Astrocyte (in vitro differentiated cells and primary cell): ENCODE data around the gene UGT1A10. TPM values are rescaled to one million over a fixed set of nuclear protein-coding genes. Genes with fewer than 3 reads are reported as not detected.
"Not testable (repeated sequence)": the region's sequence is repeated elsewhere in the genome, so short reads cannot be mapped to it uniquely, and the experiment has no call there.

ENCODE experiments used
- DNase-seq: peaks from one replicate; pipeline ENCODE4 v3.0.0-alpha.2; 2010; ENCODE audit warnings: low read depth
- FAIRE-seq: peaks from 2 replicates; lab custom pipeline; 2011; peaks lifted over from hg19 to GRCh38; lab: Jason Lieb, UNC
- H2AFZ ChIP-seq: 2 replicates; pipeline ENCODE4 v1.6.0; 2012; ENCODE audit warnings: low read depth, low read length, inconsistent platforms
- H3K27ac ChIP-seq: 2 replicates; pipeline ENCODE4 v1.5.1; 2011; ENCODE audit warnings: low read depth, low read length, inconsistent platforms
- H3K27me3 ChIP-seq: 2 replicates; pipeline ENCODE4 v1.6.0; 2011; ENCODE audit warnings: low read length, inconsistent platforms; ENCODE audit not compliant: insufficient read depth
- H3K36me3 ChIP-seq: 2 replicates; pipeline ENCODE4 v1.5.1; 2011; ENCODE audit warnings: low read length, inconsistent platforms; ENCODE audit not compliant: insufficient read depth
- H3K4me1 ChIP-seq: 2 replicates; pipeline ENCODE4 v1.5.1; 2011; ENCODE audit warnings: low read length, inconsistent platforms; ENCODE audit not compliant: insufficient read depth
- H3K4me2 ChIP-seq: 2 replicates; pipeline ENCODE4 v1.6.0; 2012; ENCODE audit warnings: low read length, inconsistent platforms
- H3K4me3 ChIP-seq: 2 replicates; pipeline ENCODE4 v1.5.1; 2011; ENCODE audit warnings: low read depth, mild to moderate bottlenecking, low read length, inconsistent platforms; ENCODE audit not compliant: insufficient read depth
- H3K79me2 ChIP-seq: 2 replicates; pipeline ENCODE4 v1.6.0; 2012; ENCODE audit warnings: mild to moderate bottlenecking, low read length, inconsistent platforms; ENCODE audit not compliant: insufficient read depth
- H3K9ac ChIP-seq: 2 replicates; pipeline ENCODE4 v1.6.0; 2012; ENCODE audit warnings: mild to moderate bottlenecking, low read length, inconsistent platforms
- H3K9me3 ChIP-seq: 2 replicates; pipeline ENCODE4 v1.5.1; 2012; ENCODE audit warnings: low read depth, mild to moderate bottlenecking, low read length, inconsistent platforms; ENCODE audit not compliant: insufficient read depth
- H4K20me1 ChIP-seq: 2 replicates; pipeline ENCODE4 v1.6.0; 2012; ENCODE audit warnings: low read length, inconsistent platforms; ENCODE audit not compliant: insufficient read depth
- H3K27ac Mint-ChIP-seq: one replicate; pipeline ENCODE4 v1.8.0; 2021; ENCODE audit warnings: mild to moderate bottlenecking, mixed read lengths; ENCODE audit not compliant: unreplicated experiment
- H3K27me3 Mint-ChIP-seq: one replicate; pipeline ENCODE4 v1.8.0; 2021; ENCODE audit warnings: low read depth, mixed read lengths; ENCODE audit not compliant: unreplicated experiment
- H3K36me3 Mint-ChIP-seq: one replicate; pipeline ENCODE4 v1.8.0; 2021; ENCODE audit warnings: low read depth, mixed read lengths; ENCODE audit not compliant: unreplicated experiment
- H3K4me1 Mint-ChIP-seq: one replicate; pipeline ENCODE4 v1.8.0; 2021; ENCODE audit warnings: low read depth, mixed read lengths; ENCODE audit not compliant: unreplicated experiment
- H3K4me3 Mint-ChIP-seq: one replicate; pipeline ENCODE4 v1.8.0; 2021; ENCODE audit warnings: mild to moderate bottlenecking, moderate library complexity, mixed read lengths; ENCODE audit not compliant: unreplicated experiment
- H3K9me3 Mint-ChIP-seq: one replicate; pipeline ENCODE4 v1.8.0; 2021; ENCODE audit warnings: mild to moderate bottlenecking, mixed read lengths; ENCODE audit not compliant: unreplicated experiment
- CTCF ChIP-seq: IDR thresholded peaks from 2 replicates; pipeline ENCODE4 v1.5.1; 2011; ENCODE audit warnings: low read depth, mild to moderate bottlenecking, inconsistent platforms, low read length, moderate library complexity; ENCODE audit not compliant: insufficient read depth
- EZH2 ChIP-seq: IDR thresholded peaks from 2 replicates; pipeline ENCODE4 v1.6.1; 2012; ENCODE audit warnings: mild to moderate bottlenecking, low read length, inconsistent platforms; ENCODE audit not compliant: insufficient read depth
- total RNA-seq: library from RNA; stranded (reverse); gene quantifications from 2 replicates; pipeline ENCODE4 v1.2.1, GENCODE V29; 2021

Gene UGT1A10
- total RNA-seq, 1 donor from 2014 or later, result not detected

- H3K9ac ChIP-seq, result peak overlapping the region; percentile 40
Measured at GRCh38 chr2:233700028-233700635, 63.9 kb downstream of the UGT1A10 start.

DNA sequence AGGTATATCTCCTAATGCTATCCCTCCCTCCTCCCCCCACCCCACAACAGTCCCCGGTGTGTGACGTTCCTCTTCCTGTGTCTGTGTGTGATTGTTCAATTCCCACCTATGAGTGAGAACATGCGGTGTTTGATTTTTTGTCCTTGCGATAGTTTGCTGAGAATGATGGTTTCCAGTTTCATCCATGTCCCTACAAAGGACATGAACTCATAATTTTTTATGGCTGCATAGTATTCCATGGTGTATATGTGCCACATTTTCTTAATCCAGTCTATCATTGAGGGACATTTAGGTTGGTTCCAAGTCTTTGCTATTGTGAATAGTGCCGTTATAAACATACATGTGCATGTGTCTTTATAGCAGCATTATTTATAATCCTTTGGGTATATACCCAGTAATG lies 64.6 kb downstream of the UGT1A10 start:
- not testable (repeated sequence) for H3K27me3 ChIP-seq, H3K4me3 Mint-ChIP-seq, H3K27ac Mint-ChIP-seq, H3K4me2 ChIP-seq, FAIRE-seq, H3K27ac ChIP-seq, DNase-seq, H3K79me2 ChIP-seq, H3K9me3 Mint-ChIP-seq, H3K36me3 Mint-ChIP-seq, H2AFZ ChIP-seq, H3K27me3 Mint-ChIP-seq, H3K4me1 ChIP-seq, H3K9ac ChIP-seq, H3K36me3 ChIP-seq, H3K9me3 ChIP-seq, H3K4me3 ChIP-seq, H4K20me1 ChIP-seq, H3K4me1 Mint-ChIP-seq

More at GRCh38 chr2:233700028-233700635, 63.9 kb downstream of the UGT1A10 start:
- FAIRE-seq, result no peak
- H3K79me2 ChIP-seq, result no peaks in the 10 kb centered on the region
- TF ChIP-seq EZH2, result no peak
- TF ChIP-seq CTCF, result no peak
- H3K4me3 ChIP-seq, result no peak overlapping the region
- H3K9me3 Mint-ChIP-seq, result peaks cover 2% of the 10 kb centered on the region
- peak; percentile 88 for DNase-seq
- no peaks in the 10 kb centered on the region for H3K4me1 ChIP-seq
- H3K36me3 ChIP-seq, result no peaks in the 10 kb centered on the region
- no peak overlapping the region for H3K4me3 Mint-ChIP-seq
- H3K4me1 Mint-ChIP-seq, result no peaks in the 10 kb centered on the region
- H4K20me1 ChIP-seq, result no peaks in the 10 kb centered on the region
- no peak overlapping the region for H3K4me2 ChIP-seq
- H3K27me3 Mint-ChIP-seq, result no peaks in the 10 kb centered on the region
- H3K9me3 ChIP-seq, result no peaks in the 10 kb centered on the region
- peak overlapping the region; percentile 65 for H3K27ac ChIP-seq
- peak overlapping the region; percentile 38 for H3K27ac Mint-ChIP-seq
- H3K27me3 ChIP-seq, result no peaks in the 10 kb centered on the region
- no peaks in the 10 kb centered on the region for H3K36me3 Mint-ChIP-seq
- no peak overlapping the region for H2AFZ ChIP-seq

DNA sequence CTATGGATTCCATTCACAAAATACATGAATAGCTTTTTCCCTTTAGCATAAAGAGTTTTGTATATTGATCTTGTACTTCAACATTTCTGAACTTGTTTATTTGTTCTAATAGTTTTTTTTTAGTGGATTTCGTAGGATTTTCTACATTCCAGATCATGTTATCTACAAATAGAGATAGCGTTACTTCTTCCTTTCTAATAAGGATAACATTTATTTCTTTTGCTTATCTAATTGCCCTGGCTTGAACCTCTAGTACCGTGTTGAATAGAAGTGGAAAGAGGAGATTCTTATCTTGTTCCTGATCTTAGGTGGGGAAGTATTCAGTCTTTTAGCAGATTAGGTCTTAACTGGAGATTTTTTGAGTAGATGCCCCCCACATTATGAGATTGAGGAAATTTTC lies 66.0 kb downstream of the UGT1A10 start:
- FAIRE-seq, result no peak
- Histone ChIP-seq H3K79me2 (no peaks in the 10 kb centered on the region), H2AFZ (no peak overlapping the region), H4K20me1 (no peaks in the 10 kb centered on the region), H3K4me3 (no peak overlapping the region), H3K27ac (no peak overlapping the region), H3K9me3 (no peaks in the 10 kb centered on the region), H3K27me3 (no peaks in the 10 kb centered on the region), H3K36me3 (no peaks in the 10 kb centered on the region), H3K4me1 (peaks cover 10% of the 10 kb centered on the region), H3K9ac (no peak overlapping the region), H3K4me2 (no peak overlapping the region)
- Mint-ChIP-seq H3K4me1 (peaks cover 6% of the 10 kb centered on the region), H3K27me3 (no peaks in the 10 kb centered on the region), H3K27ac (no peak overlapping the region), H3K9me3 (no peaks in the 10 kb centered on the region), H3K36me3 (no peaks in the 10 kb centered on the region), H3K4me3 (no peak overlapping the region)
- TF ChIP-seq EZH2, result no peak
- no peak for TF ChIP-seq CTCF
- no peak for DNase-seq
